GM18868 (cell line): ENCODE results near the gene ZNF180.
"Not testable (repeated sequence)": the region's sequence is repeated elsewhere in the genome, so short reads cannot be mapped to it uniquely, and the experiment has no call there.

Experiments used
- ATAC-seq: cut with Tn5 transposase; IDR thresholded peaks from one replicate; pipeline ENCODE4 v1.9.1; 2021; ENCODE audit warnings: mild to moderate bottlenecking, moderate library complexity; ENCODE audit not compliant: unreplicated experiment

Gene ZNF180

DNA sequence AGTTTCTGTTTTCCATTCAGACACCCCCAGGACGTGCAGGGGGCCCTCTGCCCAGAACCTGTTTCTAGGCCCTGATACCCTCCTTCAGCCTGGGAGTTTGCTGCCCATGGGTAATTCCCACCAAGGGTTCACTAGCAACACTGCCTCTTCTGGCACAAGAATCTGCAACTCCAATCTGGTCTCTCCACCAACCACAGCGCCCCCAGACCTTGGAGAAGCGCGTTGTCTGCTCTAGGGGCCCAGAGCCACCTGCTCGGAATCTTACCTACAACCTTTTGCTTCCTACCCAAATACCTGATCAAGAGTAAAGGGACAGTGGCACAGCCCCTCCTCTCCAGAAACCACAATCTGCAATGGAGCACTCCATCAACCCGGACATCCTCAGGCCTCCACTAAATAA, 763 bp downstream of the ZNF180 start:
- no peak for ATAC-seq

DNA sequence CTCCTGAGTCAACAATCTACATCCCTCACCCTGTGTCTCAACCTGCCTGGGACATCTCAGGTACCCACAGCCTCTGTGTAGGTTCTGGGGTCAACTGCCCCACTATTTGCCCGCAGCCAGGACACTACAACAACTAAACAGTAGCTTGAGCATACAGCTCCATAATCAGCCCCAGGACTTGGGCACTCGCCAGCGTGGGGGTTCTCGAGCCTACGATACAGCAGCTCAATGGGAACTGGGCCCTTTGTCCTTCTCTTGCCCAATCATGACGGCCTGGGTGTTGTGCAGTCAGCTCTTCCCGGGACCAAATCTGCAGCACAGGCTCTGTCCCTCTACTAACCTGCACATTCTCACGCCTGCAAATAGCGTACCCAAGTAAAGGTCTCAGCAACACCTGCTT, 1.3 kb downstream of the ZNF180 start:
- ATAC-seq: no peak

DNA sequence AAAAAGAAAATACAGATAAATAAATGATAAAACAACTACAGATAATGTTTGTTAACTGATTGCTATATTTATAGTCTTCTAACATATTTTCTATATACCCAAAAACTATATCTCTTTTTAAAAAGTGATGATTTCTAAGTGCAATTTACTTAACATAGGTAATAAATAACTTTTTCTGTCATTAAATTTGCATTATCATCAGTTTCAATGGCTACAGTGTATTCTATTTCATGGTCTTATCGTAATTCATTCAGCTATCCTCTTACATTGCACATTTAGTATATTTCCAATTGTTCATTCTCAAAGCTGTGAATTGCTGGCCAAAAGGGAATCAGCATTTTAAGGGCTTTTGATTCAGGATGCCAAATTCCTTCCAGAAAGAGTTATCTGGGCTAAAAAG, 3.6 kb downstream of the ZNF180 start:
- no peak for ATAC-seq

DNA sequence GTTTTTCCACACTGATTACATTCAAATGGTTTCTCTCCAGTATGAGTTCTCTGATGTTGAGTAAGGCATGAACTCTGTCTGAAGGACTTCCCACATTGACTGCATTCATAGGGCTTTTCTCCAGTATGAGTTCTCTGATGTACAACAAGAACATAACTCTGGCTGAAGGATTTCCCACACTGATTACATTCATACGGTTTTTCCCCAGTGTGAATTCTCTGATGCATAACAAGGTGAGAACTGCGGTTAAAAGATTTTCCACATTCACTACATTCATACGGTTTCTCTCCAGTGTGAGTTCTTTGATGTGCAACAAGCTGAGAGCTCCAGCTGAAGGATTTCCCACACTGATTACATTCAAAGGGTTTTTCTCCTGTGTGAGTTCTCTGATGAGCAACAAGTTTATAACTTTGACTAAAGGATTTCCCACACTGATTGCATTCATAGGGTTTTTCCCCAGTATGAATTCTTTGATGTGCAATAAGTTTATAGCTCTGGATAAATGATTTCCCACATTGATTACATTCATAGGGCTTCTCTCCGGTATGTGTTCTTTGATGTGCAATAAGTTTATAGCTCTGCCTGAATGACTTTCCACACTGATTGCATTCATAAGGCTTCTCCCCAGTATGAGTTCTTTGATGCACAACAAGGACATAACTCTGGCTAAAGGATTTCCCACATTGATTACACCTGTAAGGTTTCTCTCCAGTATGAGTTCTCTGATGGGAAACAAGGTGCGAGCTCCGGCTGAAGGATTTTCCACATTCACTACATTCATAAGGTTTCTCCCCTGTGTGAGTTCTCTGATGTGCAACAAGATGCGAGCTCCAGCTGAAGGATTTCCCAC, 23.5 kb downstream of the ZNF180 start:
- no peak for ATAC-seq

DNA sequence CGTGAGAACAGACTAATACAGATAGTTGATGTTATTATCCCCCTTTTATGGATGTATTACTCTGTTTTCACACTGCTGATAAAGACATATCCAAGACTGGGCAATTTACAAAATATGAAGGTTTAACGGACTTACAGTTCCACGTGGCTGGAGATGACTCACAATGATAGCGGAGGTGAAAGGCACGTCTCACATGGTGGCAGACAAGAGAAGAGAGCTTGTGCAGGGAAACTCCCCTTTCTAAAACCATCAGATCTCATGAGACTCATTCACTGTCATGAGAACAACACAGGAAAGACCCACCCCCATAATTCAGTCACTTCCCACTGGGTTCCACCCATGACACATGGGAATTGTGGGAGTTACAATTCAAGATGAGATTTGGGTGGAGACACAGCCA, 31.6 kb downstream of the ZNF180 start:
- not testable (repeated sequence) for ATAC-seq

DNA sequence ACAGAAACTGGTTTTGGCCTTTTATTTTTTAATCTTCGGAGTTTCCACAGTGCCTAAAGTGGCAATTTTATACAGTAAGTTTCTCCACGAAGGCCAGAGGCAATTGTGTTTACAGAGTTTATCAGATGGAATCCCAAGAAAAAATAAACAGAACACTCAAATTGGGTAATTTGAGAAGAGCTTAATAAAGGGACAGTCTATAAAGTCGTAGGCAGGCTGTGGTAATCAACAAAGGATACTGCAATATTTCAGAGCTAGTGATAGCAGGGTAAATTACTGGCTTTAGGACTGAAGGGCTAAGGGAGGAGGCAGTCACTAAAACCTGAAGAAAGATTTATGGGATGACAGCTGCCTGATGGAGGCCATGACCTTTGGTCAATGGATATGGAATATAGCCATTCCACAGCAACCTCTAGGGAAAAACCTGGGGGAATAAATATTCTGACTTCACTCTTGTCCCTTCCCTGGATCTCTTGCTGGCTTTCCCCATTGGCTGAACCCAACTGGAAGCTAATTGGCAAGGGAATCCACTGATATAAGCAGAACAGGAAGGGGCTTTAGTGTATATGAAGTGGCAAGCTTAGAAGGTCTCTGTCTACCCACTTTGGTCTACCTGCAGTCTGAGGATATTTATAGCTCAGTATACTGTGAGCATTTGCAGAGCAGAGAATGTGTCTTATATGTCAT, 37.6 kb downstream of the ZNF180 start:
- not testable (repeated sequence) for ATAC-seq

DNA sequence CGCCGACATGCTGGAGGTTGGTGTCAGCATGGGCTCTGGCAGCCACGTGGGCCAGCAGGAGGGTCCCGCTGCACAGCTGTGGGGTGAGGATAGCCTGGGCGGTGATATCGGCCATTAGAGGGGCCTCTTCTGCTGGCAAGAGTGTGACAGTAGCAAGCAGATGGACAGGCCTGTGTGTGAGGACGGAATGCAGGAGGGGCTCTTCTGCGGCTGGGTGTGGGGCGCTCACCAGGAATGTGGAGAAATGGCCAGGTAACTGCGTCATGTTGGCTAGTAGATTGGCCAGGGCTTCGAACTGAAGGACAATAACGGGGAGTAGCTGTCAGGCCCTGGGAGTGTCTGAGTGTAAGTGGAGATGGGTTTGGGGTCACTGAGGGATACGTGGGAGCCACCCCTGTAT, 44.3 kb downstream of the ZNF180 start:
- ATAC-seq: not testable (repeated sequence)

DNA sequence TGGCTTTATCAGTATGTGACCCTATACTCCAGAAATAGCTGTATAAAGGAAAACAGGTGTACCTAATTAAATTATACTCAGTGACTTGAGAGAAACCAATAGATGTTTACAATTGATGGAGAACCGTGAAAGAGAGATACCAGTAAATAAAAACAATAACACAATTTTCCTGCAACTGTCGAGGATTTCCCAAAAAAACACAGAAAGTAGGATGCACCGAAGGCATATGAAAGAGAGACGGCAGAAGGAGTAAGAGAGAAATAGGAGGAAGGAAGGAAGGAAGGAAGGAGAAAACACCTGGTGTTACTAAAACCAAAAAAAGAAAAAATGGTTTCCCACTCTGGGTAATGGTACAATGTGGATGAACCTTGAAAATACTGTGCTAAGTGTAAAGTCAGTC, 45.2 kb downstream of the ZNF180 start:
- no peak for ATAC-seq

DNA sequence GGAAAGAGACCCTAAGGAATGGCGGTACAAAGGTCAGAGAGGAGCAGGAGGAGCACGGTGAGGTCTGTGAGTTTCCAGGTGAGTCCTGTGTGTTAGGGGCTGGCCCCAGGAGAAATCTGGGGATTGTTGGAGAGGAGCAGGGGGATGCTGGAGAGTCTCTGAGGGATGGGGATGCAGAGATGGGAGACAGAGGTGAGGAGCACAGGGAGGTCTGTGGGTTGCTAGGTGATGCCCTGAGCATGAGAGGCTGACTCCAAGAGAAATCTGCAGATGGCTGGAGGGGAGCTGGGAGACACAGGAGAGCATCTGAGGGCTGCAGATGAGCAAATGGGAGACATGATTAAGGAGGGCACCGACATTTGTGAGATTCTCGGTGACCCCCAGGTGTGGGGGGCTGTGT, 48.0 kb downstream of the ZNF180 start:
- ATAC-seq: no peak

DNA sequence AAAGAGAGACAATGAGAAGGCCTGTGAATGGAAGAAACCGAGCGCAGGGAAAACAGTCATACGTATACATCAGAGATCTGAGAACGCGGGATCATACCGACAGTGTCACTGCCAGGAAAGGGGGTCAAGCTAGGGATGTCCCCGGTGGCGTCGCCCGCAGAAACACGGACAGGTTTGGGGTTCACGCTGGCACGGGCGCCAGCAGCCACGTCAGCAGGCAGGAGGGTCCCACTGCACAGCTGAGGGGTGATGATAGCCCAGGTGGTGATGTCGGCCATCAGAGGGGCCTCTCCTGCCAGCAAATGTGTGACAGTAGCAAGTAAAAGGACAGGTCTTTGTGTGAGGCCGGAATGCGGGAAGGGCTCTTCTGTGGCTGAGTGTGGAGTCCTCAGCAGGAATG, 48.6 kb downstream of the ZNF180 start:
- no peak for ATAC-seq

DNA sequence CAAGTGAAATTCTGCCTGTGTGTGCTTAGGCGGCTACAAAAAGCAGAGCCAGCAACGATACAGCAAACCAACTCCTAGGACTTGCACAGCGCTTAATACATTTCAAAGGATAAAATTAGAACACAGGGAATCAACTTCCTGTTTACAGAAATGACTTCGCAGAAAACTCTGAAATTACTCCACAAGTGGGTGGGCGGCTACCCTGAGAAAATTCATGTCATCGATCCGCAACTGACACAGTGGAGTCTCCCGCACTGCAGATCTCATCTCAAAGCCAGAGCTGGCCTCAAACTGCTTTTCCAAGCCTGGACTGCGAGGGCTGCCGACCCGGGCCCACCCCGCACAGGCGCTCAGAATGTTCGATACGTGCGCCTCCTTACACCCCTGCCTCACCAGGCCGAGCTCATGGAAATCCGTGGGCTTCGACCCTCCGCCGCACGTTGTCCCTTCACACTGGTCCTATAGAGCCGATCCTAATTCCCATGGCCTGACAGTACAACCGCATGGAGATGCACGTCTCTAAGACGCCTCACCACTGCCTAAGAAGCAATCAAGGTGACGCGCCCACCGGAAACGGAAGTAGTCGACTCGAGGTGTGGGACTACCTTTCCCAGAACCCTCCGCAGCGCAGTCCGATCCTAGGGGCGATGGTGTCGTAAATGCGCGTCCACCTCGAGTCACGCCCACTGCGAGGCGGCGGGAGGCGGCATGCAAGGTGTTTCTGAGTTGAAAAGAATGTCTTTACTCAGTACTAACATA, 52.2 kb downstream of the ZNF180 start, which contains the start of gene ZNF229:
Gene ZNF229 (minus strand): TSS at position 557 of the 759 bp plus-strand sequence. CDS start 5,625 bp downstream, outside the sequence.
- no peak for ATAC-seq

DNA sequence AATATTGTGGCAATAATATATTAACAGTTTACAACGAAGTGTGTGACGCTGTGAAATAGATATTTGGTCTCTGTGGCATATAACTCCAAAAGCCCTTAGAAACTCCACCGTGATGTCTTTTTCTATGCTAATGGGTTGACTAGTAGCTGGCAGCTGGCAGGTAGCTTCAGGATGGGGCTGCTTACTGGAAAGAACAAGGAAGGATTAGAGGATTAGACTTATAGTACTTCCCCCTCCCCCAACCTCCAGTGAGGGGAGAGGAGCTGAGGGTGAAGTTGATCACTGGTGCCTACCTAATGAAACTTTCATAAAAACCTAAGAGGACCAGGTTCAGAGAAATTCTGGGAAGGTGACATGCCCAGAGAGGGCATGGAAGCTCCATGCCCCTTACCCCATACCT, 61.9 kb downstream of the ZNF180 start:
- no peak for ATAC-seq

DNA sequence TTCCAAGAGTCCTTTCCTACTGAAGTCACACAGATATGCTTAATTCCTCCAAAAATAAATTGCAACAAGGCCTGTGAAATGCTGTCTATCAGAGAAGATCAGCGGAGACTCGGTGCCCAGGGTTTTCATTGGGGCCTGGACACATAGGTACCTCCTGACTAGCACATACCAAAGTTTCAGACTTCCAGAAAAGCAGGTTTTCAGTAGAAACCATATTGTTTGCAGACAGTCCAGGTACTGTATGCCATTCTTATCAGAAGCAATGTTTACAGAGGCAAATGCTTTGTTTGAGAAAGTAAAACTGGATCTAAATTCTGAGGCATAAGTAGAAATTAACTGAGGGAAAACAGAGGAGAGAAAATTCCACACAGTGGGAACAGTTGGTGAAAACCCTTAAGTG, 64.9 kb downstream of the ZNF180 start:
- no peak for ATAC-seq

DNA sequence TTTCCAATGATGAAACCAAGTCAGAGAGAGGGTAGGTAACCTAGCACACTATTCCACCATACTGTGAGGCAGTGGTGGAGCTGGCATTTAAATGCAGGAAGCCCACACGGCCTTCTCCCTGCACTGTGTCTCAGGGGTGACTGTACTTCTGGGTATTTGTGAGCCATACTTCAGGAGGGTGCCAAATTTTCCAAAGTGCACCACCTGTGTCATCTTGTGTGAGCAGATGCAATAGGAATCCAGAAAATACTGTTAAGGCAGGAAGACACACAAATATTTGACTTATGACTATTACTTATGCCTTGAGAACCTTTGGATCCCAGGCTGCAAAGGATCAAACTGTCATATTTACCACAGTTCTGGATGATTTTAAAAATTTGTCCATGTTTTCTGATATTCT, 69.4 kb downstream of the ZNF180 start:
- ATAC-seq: no peak
